OCI-LY7 (cell line): Measurements from ENCODE around the gene DCDC2C. TPM values are rescaled to one million over a fixed set of nuclear protein-coding genes. Genes with fewer than 3 reads are reported as not detected.

Experiments used
- BruUV-seq: library from RNA; stranded (reverse); fragments of 400-500 nt; replicated peaks from 2 replicates; lab custom pipeline; 2021; lab: Mats Ljungman, UMichigan
- CTCF ChIA-PET: fragments of 300-600 bp; sonication (Branson Sonifier 250); formaldehyde crosslinking; loops from one replicate; lab custom pipeline; 2022; ENCODE audit warnings: antibody characterized with exemption; ENCODE audit not compliant: unreplicated experiment; lab: Charles Lee
- POLR2A ChIA-PET: fragments of 300-600 bp; sonication (Branson Sonifier 250); formaldehyde crosslinking; loops from one replicate; lab custom pipeline; 2022; ENCODE audit warnings: antibody characterized with exemption; lab: Charles Lee
- DNase-seq: peaks from one replicate; pipeline ENCODE4 v3.0.0-alpha.2; 2015; ENCODE audit warnings: low spot score
- H2AFZ ChIP-seq: fragments of 200-600 bp; sonication (generic), shearing (Covaris generic); 2 replicates; pipeline ENCODE4 v1.6.1; 2014; ENCODE audit warnings: mild to moderate bottlenecking, antibody characterized with exemption, low read length, moderate library complexity
- H3K27ac ChIP-seq: fragments of 200-600 bp; sonication (generic); 2 replicates; pipeline ENCODE4 v1.5.1; 2014; ENCODE audit warnings: mixed run types, low read depth, mild to moderate bottlenecking, moderate library complexity, low read length, inconsistent platforms; ENCODE audit not compliant: poor library complexity, severe bottlenecking
- H3K36me3 ChIP-seq: fragments of 200-600 bp; sonication (generic); 2 replicates; pipeline ENCODE4 v1.6.1; 2014; ENCODE audit warnings: mild to moderate bottlenecking, antibody characterized with exemption, low read length, moderate library complexity, mixed read lengths; ENCODE audit not compliant: insufficient read depth
- H3K4me1 ChIP-seq: fragments of 200-600 bp; sonication (generic); 2 replicates; pipeline ENCODE4 v1.5.1; 2014; ENCODE audit warnings: mild to moderate bottlenecking, low read length; ENCODE audit not compliant: insufficient read depth, poor library complexity, severe bottlenecking
- H3K4me2 ChIP-seq: fragments of 200-600 bp; sonication (generic); 2 replicates; pipeline ENCODE4 v1.6.1; 2014; ENCODE audit warnings: mild to moderate bottlenecking, low read length
- H3K4me3 ChIP-seq: fragments of 200-600 bp; sonication (generic); 2 replicates; pipeline ENCODE4 v1.5.1; 2014; ENCODE audit warnings: mild to moderate bottlenecking, low read depth, low read length; ENCODE audit not compliant: poor library complexity, severe bottlenecking
- H3K79me2 ChIP-seq: fragments of 200-600 bp; sonication (generic); 2 replicates; pipeline ENCODE4 v1.6.1; 2016; ENCODE audit warnings: low read depth, mild to moderate bottlenecking, low read length, moderate library complexity, mixed read lengths; ENCODE audit not compliant: insufficient read depth
- H3K9me2 ChIP-seq: fragments of 200-600 bp; sonication (generic); 2 replicates; pipeline ENCODE4 v1.6.1; 2016; ENCODE audit warnings: mild to moderate bottlenecking, low read length, mixed read lengths; ENCODE audit not compliant: insufficient read depth
- H3K9me3 ChIP-seq: fragments of 200-600 bp; sonication (generic); 2 replicates; pipeline ENCODE4 v1.6.1; 2014; ENCODE audit warnings: mild to moderate bottlenecking, mixed run types, low read length, mixed read lengths
- H4K20me1 ChIP-seq: fragments of 200-600 bp; sonication (generic); 2 replicates; pipeline ENCODE4 v1.6.1; 2014; ENCODE audit warnings: mild to moderate bottlenecking, antibody characterized with exemption, low read length, moderate library complexity, mixed read lengths; ENCODE audit not compliant: insufficient read depth
- EZH2phosphoT487 ChIP-seq: fragments of 200-600 bp; sonication (generic); IDR thresholded peaks from 2 replicates; pipeline ENCODE4 v1.6.1; 2018; ENCODE audit warnings: low read depth, borderline replicate concordance, mild to moderate bottlenecking, mixed run types, antibody characterized with exemption, low read length, moderate library complexity, mixed read lengths
- intact Hi-C: fragments of 100-400 bp; cut with micrococcal nuclease; formaldehyde crosslinking; loops from one replicate; pipeline ENCODE4 v1.10.0; 2022; ENCODE audit not compliant: unreplicated experiment
- total RNA-seq, 2 experiments: library from RNA; depleted of rRNA in 1 of 2; stranded (reverse); fragments of >200 nt in 1 of 2; shearing (Covaris generic) in 1 of 2; gene quantifications; 2 replicates each; pipeline ENCODE4 v1.2.3, GENCODE V29; 2014 to 2022
- TF ChIP-seq, protein P1 (sequence below): fragments of 200-600 bp; sonication (generic); conservative IDR thresholded peaks from 2 replicates; pipeline ENCODE4 v1.5.1; 2014; ENCODE audit warnings: mild to moderate bottlenecking, antibody characterized with exemption, low read length, moderate library complexity, mixed read lengths

DCDC2C gene
- total RNA-seq, 2 experiments from 2014 or later, result not detected

DNA sequence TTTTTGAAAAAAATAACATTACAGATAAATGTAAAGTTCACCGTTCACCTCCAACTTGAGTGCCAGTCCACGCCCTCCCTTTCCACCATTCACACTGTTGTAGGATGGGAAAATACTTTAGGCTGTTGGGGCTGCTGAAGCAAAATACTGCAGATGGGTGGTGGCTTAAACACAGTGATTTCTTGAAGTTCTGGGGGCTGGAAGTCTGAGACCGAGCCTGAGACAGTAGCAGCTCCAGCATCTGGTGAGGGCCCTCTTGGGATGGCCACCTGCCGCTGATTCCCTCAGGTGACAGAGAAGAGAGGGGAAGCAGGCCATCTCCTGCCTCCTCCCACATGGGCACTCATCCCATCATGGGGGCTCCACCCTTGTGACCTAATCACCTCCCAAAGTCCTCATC lies 27.7 kb upstream of the DCDC2C start:
- H3K4me2 ChIP-seq, result no peak overlapping the region
- no peak overlapping the region for H3K4me3 ChIP-seq
- ChIA-PET POLR2A (no interaction called here), CTCF (interaction anchor here (0.6 kb wide), 1 partner anchor 206 kb away, joined by 3 read pairs; no protein-coding TSS in a partner anchor)
- no peaks in the 10 kb centered on the region for H4K20me1 ChIP-seq
- intact Hi-C loops, result no loop called here
- no peak overlapping the region for H2AFZ ChIP-seq
- H3K4me1 ChIP-seq, result peaks cover 5% of the 10 kb centered on the region
- H3K79me2 ChIP-seq, result no peaks in the 10 kb centered on the region
- DNase-seq, result no peak
- no TSS peak for BruUV-seq
- H3K9me2 ChIP-seq, result no peaks in the 10 kb centered on the region
- H3K27ac ChIP-seq, result no peak overlapping the region
- TF ChIP-seq EZH2phosphoT487, result no peak
- TF ChIP-seq, protein P1, sequence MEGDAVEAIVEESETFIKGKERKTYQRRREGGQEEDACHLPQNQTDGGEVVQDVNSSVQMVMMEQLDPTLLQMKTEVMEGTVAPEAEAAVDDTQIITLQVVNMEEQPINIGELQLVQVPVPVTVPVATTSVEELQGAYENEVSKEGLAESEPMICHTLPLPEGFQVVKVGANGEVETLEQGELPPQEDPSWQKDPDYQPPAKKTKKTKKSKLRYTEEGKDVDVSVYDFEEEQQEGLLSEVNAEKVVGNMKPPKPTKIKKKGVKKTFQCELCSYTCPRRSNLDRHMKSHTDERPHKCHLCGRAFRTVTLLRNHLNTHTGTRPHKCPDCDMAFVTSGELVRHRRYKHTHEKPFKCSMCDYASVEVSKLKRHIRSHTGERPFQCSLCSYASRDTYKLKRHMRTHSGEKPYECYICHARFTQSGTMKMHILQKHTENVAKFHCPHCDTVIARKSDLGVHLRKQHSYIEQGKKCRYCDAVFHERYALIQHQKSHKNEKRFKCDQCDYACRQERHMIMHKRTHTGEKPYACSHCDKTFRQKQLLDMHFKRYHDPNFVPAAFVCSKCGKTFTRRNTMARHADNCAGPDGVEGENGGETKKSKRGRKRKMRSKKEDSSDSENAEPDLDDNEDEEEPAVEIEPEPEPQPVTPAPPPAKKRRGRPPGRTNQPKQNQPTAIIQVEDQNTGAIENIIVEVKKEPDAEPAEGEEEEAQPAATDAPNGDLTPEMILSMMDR, result no peak
- H3K9me3 ChIP-seq, result no peaks in the 10 kb centered on the region
- no peaks in the 10 kb centered on the region for H3K36me3 ChIP-seq

GRCh38 chr2:3677436-3677835 lies 25.9 kb upstream of the DCDC2C start:
- Histone ChIP-seq H3K27ac (no peak overlapping the region), H3K36me3 (no peaks in the 10 kb centered on the region), H4K20me1 (no peaks in the 10 kb centered on the region), H3K79me2 (no peaks in the 10 kb centered on the region), H3K4me1 (peaks cover 18% of the 10 kb centered on the region), H3K9me3 (no peaks in the 10 kb centered on the region), H3K4me2 (no peak overlapping the region), H3K4me3 (no peak overlapping the region), H2AFZ (no peak overlapping the region), H3K9me2 (no peaks in the 10 kb centered on the region)
- intact Hi-C loops, result no loop called here
- DNase-seq, result no peak
- BruUV-seq, result no TSS peak
- POLR2A ChIA-PET, result no interaction called here
- TF ChIP-seq, protein P1, result no peak
- no peak for TF ChIP-seq EZH2phosphoT487
- CTCF ChIA-PET, result no interaction called here

GRCh38 chr2:3678212-3678611 lies 25.2 kb upstream of the DCDC2C start:
- BruUV-seq, result no TSS peak
- H3K36me3 ChIP-seq, result no peaks in the 10 kb centered on the region
- no peaks in the 10 kb centered on the region for H3K9me3 ChIP-seq
- POLR2A ChIA-PET, result interaction anchor here (0.6 kb wide), 1 partner anchor 652 kb away, joined by 3 read pairs; no protein-coding TSS in a partner anchor
- no peaks in the 10 kb centered on the region for H3K79me2 ChIP-seq
- no peak overlapping the region for H2AFZ ChIP-seq
- intact Hi-C loops, result no loop called here
- peaks cover 18% of the 10 kb centered on the region for H3K4me1 ChIP-seq
- no peak overlapping the region for H3K4me3 ChIP-seq
- H3K27ac ChIP-seq, result no peak overlapping the region
- no peak for DNase-seq
- no peaks in the 10 kb centered on the region for H4K20me1 ChIP-seq
- H3K4me2 ChIP-seq, result no peak overlapping the region
- CTCF ChIA-PET, result no interaction called here
- no peaks in the 10 kb centered on the region for H3K9me2 ChIP-seq
- TF ChIP-seq, protein P1, result no peak
- no peak for TF ChIP-seq EZH2phosphoT487
